Measurements from ENCODE around the gene TMEM11. TPM values are rescaled to one million over a fixed set of nuclear protein-coding genes. Genes with fewer than 3 reads are reported as not detected.

Gene TMEM11
- total and polyA plus RNA-seq, 2 of the 8 experiments (the other 6 are each of a cell fraction or from before 2014, with no cell fraction given), result 33.3 to 90.4 TPM

DNA sequence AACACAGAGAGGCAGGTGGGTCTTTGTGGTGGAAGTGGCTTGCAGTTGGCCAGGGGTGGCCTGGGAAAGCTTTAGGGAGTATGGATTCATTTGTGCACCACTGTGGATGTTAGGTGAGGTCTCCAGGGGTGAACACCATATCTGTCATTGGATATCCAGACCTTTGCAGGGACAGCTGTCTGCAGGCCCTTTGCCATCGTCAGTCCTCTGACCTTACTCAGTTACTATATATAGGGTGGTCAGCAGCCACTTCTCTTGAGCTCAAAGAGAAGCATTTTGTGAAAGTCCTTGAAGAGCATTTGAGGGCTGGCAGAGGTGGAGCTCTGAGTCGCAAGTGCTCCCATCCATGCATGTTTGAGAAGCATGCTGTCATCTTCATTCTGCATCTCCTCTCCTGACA lies 40.4 kb downstream of the TMEM11 start:
- no peak overlapping the region for H3K23ac ChIP-seq (ENCODE audit: insufficient read length)
- H3K27me3 ChIP-seq (replicated peaks in 1 of 4; ENCODE audit: control insufficient read depth in 3 of 4, extremely low read depth in 1 of 4, insufficient read depth in 3 of 4, low read length in 3 of 4), result no peaks in the 10 kb centered on the region
- H2BK12ac ChIP-seq (ENCODE audit: low read depth, low read length), result no peak overlapping the region
- 81% methylated on average over 2 of the region's 2 CpGs; no CpG with 5 or more reads in 1 of the 2 experiments for WGBS, 2 experiments (ENCODE audit: extremely low coverage in 1 of 2, insufficient coverage in 1 of 2, insufficient read length in 1 of 2, insufficient replicate concordance in 2 of 2, low coverage in 1 of 2, low lambda C conversion rate in 2 of 2, missing lambda C conversion rate in 1 of 2)
- no peak overlapping the region for H2BK120ac ChIP-seq (replicated peaks; ENCODE audit: low read depth, low read length)
- H3K27ac ChIP-seq (ENCODE audit: low read depth, low read length), result no peak overlapping the region
- H3K4me3 ChIP-seq (ENCODE audit: extremely low read depth in 1 of 4, insufficient read depth in 2 of 4, low read depth in 3 of 4, low read length in 4 of 4), result no peak overlapping the region
- ChIA-PET CTCF (ENCODE audit: partially characterized antibody) (interaction anchor here (1.2 to 2.9 kb wide), 5 partner anchors 10 to 76 kb away, joined by 3 to 16 read pairs (median 5); no protein-coding TSS in a partner anchor), POLR2A (ENCODE audit: partially characterized antibody) (interaction anchor here (1.1 to 1.4 kb wide), 2 partner anchors 19 to 23 kb away, joined by 3 read pairs; no protein-coding TSS in a partner anchor)
- no peak overlapping the region for H4K91ac ChIP-seq (replicated peaks; ENCODE audit: insufficient read length, low read length)
- H2BK5ac ChIP-seq (ENCODE audit: low read depth, low read length), result no peak overlapping the region
- H3K4me2 ChIP-seq (ENCODE audit: insufficient read depth in 1 of 2, low read depth in 2 of 2, low read length in 2 of 2), result no peak overlapping the region
- no peaks in the 10 kb centered on the region for H3K23me2 ChIP-seq (ENCODE audit: low read depth, low read length)
- no peaks in the 10 kb centered on the region; the same call in 1 of the 2 replicates for H3K79me1 ChIP-seq (ENCODE audit: low read depth, low read length)
- H3K36me3 ChIP-seq (ENCODE audit: control insufficient read depth in 2 of 4, insufficient read depth in 4 of 4, low read length in 3 of 4), result no peaks in the 10 kb centered on the region; a peak in 1 of 8 replicates
- H3K9ac ChIP-seq (replicated peaks in 1 of 4; ENCODE audit: extremely low read depth in 1 of 4, low read depth in 3 of 4, low read length in 3 of 4), result no peak overlapping the region
- no peaks in the 10 kb centered on the region for H3K79me2 ChIP-seq (ENCODE audit: control insufficient read depth in 1 of 2, insufficient read depth in 2 of 2, low read length in 2 of 2)
- no peak overlapping the region for H2BK20ac ChIP-seq (ENCODE audit: low read length)
- H4K20me1 ChIP-seq (replicated peaks in 1 of 2; ENCODE audit: control insufficient read depth in 1 of 2, insufficient read depth in 2 of 2, low read length in 2 of 2), result no peaks in the 10 kb centered on the region
- FAIRE-seq (no peak), DNase-seq (ENCODE audit: low read depth in 1 of 2, low spot score in 2 of 2) (peak in 1 of 2 experiments; percentile 17)
- no peak overlapping the region; the same call in 1 of the 2 replicates for H4K8ac ChIP-seq (ENCODE audit: extremely low read depth, insufficient read depth, low read length)
- no peak overlapping the region for H2BK15ac ChIP-seq (ENCODE audit: low read length)
- H3K56ac ChIP-seq (replicated peaks; ENCODE audit: insufficient read length, low read depth, low read length), result no peak overlapping the region
- H2AK5ac ChIP-seq (ENCODE audit: low read depth, low read length), result no peak overlapping the region
- H3K4ac ChIP-seq (replicated peaks; ENCODE audit: insufficient read length, low read depth, low read length), result no peak overlapping the region
- H3K18ac ChIP-seq (ENCODE audit: extremely low read depth, low read length), result no peak overlapping the region
- H3K4me1 ChIP-seq (replicated peaks in 1 of 4; ENCODE audit: control insufficient read depth in 3 of 4, insufficient read depth in 4 of 4, low read length in 3 of 4), result no peaks in the 10 kb centered on the region
- no peak overlapping the region for H2AFZ ChIP-seq (ENCODE audit: low read length)
- no peaks in the 10 kb centered on the region for H3K9me3 ChIP-seq (ENCODE audit: insufficient read depth in 2 of 2, low read depth in 1 of 2, low read length in 1 of 2)
- no peak overlapping the region for H3K14ac ChIP-seq (ENCODE audit: insufficient read length)
- no peak overlapping the region for H4K5ac ChIP-seq (ENCODE audit: insufficient read length, low read depth, low read length)

Measured in H1 (cell line).